Measurements from ENCODE around the gene STEEP1. TPM values are rescaled to one million over a fixed set of nuclear protein-coding genes. Genes with fewer than 3 reads are reported as not detected.

The STEEP1 gene
- total and polyA plus RNA-seq, 2 of the 13 experiments (the other 11 are each of a cell fraction or from before 2014, with no cell fraction given): 7.7 to 23.1 TPM

GRCh38 chrX:119495734-119496726, 69.2 kb downstream of the STEEP1 start:
- ChIA-PET POLR2A (interaction anchor here (0.8 to 2.4 kb wide), 6 partner anchors 11 to 79 kb away, joined by 3 to 27 read pairs (median 10); partner anchors contain the start of genes SLC25A5 and UBE2A), CTCF (ENCODE audit: low intra/inter-chr PET ratio, low total read pairs) (interaction anchor here (1.5 kb wide), 1 partner anchor 16 kb away, joined by 4 read pairs; no protein-coding TSS in a partner anchor)
- Histone ChIP-seq H3K4me3 (replicated peaks in 1 of 3; ENCODE audit: insufficient read depth in 1 of 3, low read depth in 2 of 3, low read length in 3 of 3) (peak overlapping the region in 2 of 3 experiments; percentile 24 to 46; a peak in 2 of 6 replicates), H3K79me2 (ENCODE audit: insufficient read depth, low read length) (no peaks in the 10 kb centered on the region), H2AFZ (ENCODE audit: low read length) (no peak overlapping the region), H3K9me3 (ENCODE audit: low read length) (no peaks in the 10 kb centered on the region), H3K9ac (ENCODE audit: insufficient read depth, low read depth, low read length) (peak overlapping the region; percentile 66), H3K36me3 (replicated peaks in 1 of 2; ENCODE audit: control insufficient read depth in 1 of 2, insufficient read depth in 2 of 2, low read length in 2 of 2) (no peaks in the 10 kb centered on the region), H3K27ac (ENCODE audit: extremely low read length, insufficient read depth, low read length) (peak overlapping the region; percentile 93), H3K4me2 (ENCODE audit: low read depth, low read length) (peak overlapping the region; percentile 74), H3K27me3 (ENCODE audit: control insufficient read depth in 1 of 2, insufficient read depth in 2 of 2, low read length in 2 of 2) (no peaks in the 10 kb centered on the region), H3K4me1 (ENCODE audit: insufficient read depth, low read length) (peaks cover 45% of the 10 kb centered on the region), H4K20me1 (ENCODE audit: insufficient read depth, low read length) (no peaks in the 10 kb centered on the region)
- no TSS peak for BruUV-seq (replicated peaks)
- peak; percentile 96 for ATAC-seq
- DNase-seq (ENCODE audit: low spot score): peak; percentile 75
- 10% methylated on average over 4 of the region's 10 CpGs for WGBS (ENCODE audit: low lambda C conversion rate)
- intact Hi-C loops (cut with micrococcal nuclease; ENCODE audit: unreplicated experiment) (no loop called here), in situ Hi-C loops (cut with HindIII; ENCODE audit: extremely low pct_ligation_motif_present, low pct_unique_long_range_greater_than_20kb) (no loop called here)
- peak; percentile 76 for FAIRE-seq
- TF ChIP-seq RXRB (CRISPR knock-in tag; IDR thresholded peaks at IDR 0.05; ENCODE audit: borderline replicate concordance) (peak; percentile 39; the same call in 1 of the 2 replicates), FOXO1 (CRISPR knock-in tag; IDR thresholded peaks at IDR 0.05) (peak; percentile 75), RARA (CRISPR knock-in tag; IDR thresholded peaks at IDR 0.05) (peak; percentile 66), ARNT2 (CRISPR knock-in tag; IDR thresholded peaks at IDR 0.05; ENCODE audit: low read depth) (0 out of 2 replicates have a peak, but pooled peaks have one; percentile 35), HDAC2 (CRISPR knock-in tag; IDR thresholded peaks at IDR 0.05) (peak; percentile 30; the same call in 1 of the 2 replicates), ZNF652 (CRISPR knock-in tag; IDR thresholded peaks at IDR 0.05; ENCODE audit: borderline replicate concordance, low read depth) (no peak), THAP8 (CRISPR knock-in tag; IDR thresholded peaks at IDR 0.05; ENCODE audit: borderline replicate concordance) (no peak), ZNF34 (CRISPR knock-in tag; IDR thresholded peaks at IDR 0.05; ENCODE audit: borderline replicate concordance) (no peak), ZNF879 (CRISPR knock-in tag; IDR thresholded peaks at IDR 0.05) (no peak), KDM5B (CRISPR knock-in tag; IDR thresholded peaks at IDR 0.05; ENCODE audit: borderline replicate concordance) (no peak), ZKSCAN8 (CRISPR knock-in tag; IDR thresholded peaks at IDR 0.05; ENCODE audit: borderline replicate concordance) (no peak), ZNF678 (CRISPR knock-in tag; IDR thresholded peaks at IDR 0.05) (no peak), SAP130 (CRISPR knock-in tag; IDR thresholded peaks at IDR 0.05; ENCODE audit: low read depth) (peak; percentile 55), NR2F1 (CRISPR knock-in tag; IDR thresholded peaks at IDR 0.05) (no peak), NCOR1 (IDR thresholded peaks at IDR 0.05; ENCODE audit: borderline replicate concordance, low read length) (peak; percentile 39; the same call in 1 of the 2 replicates), ZNF773 (CRISPR knock-in tag; IDR thresholded peaks at IDR 0.05; ENCODE audit: borderline replicate concordance) (no peak), NFYC (CRISPR knock-in tag; IDR thresholded peaks at IDR 0.05) (no peak), RORA (CRISPR knock-in tag; IDR thresholded peaks at IDR 0.05) (no peak)
- TF ChIP-seq, protein P1, sequence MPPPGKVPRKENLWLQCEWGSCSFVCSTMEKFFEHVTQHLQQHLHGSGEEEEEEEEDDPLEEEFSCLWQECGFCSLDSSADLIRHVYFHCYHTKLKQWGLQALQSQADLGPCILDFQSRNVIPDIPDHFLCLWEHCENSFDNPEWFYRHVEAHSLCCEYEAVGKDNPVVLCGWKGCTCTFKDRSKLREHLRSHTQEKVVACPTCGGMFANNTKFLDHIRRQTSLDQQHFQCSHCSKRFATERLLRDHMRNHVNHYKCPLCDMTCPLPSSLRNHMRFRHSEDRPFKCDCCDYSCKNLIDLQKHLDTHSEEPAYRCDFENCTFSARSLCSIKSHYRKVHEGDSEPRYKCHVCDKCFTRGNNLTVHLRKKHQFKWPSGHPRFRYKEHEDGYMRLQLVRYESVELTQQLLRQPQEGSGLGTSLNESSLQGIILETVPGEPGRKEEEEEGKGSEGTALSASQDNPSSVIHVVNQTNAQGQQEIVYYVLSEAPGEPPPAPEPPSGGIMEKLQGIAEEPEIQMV (CRISPR knock-in tag; IDR thresholded peaks at IDR 0.05; ENCODE audit: low read depth): no peak
- TF ChIP-seq, protein P2, sequence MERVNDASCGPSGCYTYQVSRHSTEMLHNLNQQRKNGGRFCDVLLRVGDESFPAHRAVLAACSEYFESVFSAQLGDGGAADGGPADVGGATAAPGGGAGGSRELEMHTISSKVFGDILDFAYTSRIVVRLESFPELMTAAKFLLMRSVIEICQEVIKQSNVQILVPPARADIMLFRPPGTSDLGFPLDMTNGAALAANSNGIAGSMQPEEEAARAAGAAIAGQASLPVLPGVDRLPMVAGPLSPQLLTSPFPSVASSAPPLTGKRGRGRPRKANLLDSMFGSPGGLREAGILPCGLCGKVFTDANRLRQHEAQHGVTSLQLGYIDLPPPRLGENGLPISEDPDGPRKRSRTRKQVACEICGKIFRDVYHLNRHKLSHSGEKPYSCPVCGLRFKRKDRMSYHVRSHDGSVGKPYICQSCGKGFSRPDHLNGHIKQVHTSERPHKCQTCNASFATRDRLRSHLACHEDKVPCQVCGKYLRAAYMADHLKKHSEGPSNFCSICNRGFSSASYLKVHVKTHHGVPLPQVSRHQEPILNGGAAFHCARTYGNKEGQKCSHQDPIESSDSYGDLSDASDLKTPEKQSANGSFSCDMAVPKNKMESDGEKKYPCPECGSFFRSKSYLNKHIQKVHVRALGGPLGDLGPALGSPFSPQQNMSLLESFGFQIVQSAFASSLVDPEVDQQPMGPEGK (CRISPR knock-in tag; IDR thresholded peaks at IDR 0.05): peak; percentile 60

All from HepG2 (cell line).